Endodermal cell (in vitro differentiated cells): ENCODE results near the gene IGFL3. TPM values are rescaled to one million over a fixed set of nuclear protein-coding genes. Genes with fewer than 3 reads are reported as not detected.

Source experiments
- DNase-seq: peaks from one replicate; pipeline ENCODE4 v3.0.0-alpha.2; 2017
- H3K27ac ChIP-seq: 2 replicates; pipeline ENCODE4 v1.5.1; 2013; ENCODE audit warnings: mild to moderate bottlenecking, low read depth, low read length, moderate library complexity
- H3K27me3 ChIP-seq: 2 replicates; pipeline ENCODE4 v1.6.1; 2013; ENCODE audit warnings: mild to moderate bottlenecking, low read length, moderate library complexity; ENCODE audit not compliant: insufficient read depth, control insufficient read depth, poor library complexity, severe bottlenecking
- H3K36me3 ChIP-seq: 2 replicates; pipeline ENCODE4 v1.7.0; 2013; ENCODE audit warnings: mild to moderate bottlenecking, low read length, moderate library complexity; ENCODE audit not compliant: control insufficient read depth, insufficient read depth
- H3K4me1 ChIP-seq: one replicate; pipeline ENCODE4 v1.7.0; 2013; ENCODE audit warnings: low read length; ENCODE audit not compliant: control insufficient read depth, insufficient read depth
- H3K4me3 ChIP-seq: 2 replicates; pipeline ENCODE4 v1.5.1; 2013; ENCODE audit warnings: mild to moderate bottlenecking, low read length, moderate library complexity
- H3K9ac ChIP-seq: 2 replicates; pipeline ENCODE4 v1.6.1; 2013; ENCODE audit warnings: mild to moderate bottlenecking, low read length, moderate library complexity; ENCODE audit not compliant: poor library complexity, severe bottlenecking; ENCODE audit errors: extremely low read depth
- H3K9me3 ChIP-seq: 2 replicates; pipeline ENCODE4 v1.6.1; 2013; ENCODE audit warnings: mild to moderate bottlenecking, low read length, moderate library complexity; ENCODE audit not compliant: control insufficient read depth
- H3K27ac Mint-ChIP-seq: 2 replicates; pipeline ENCODE4 v1.8.0; 2020; ENCODE audit warnings: mixed read lengths
- H3K27me3 Mint-ChIP-seq: 2 replicates; pipeline ENCODE4 v1.8.0; 2021; ENCODE audit warnings: mild to moderate bottlenecking, mixed read lengths; ENCODE audit not compliant: insufficient read depth
- H3K36me3 Mint-ChIP-seq: 2 replicates; pipeline ENCODE4 v1.8.0; 2020; ENCODE audit warnings: low read depth, mixed read lengths
- H3K4me1 Mint-ChIP-seq: 2 replicates; pipeline ENCODE4 v1.8.0; 2020; ENCODE audit warnings: mixed read lengths
- H3K4me3 Mint-ChIP-seq: 2 replicates; pipeline ENCODE4 v1.8.0; 2020; ENCODE audit warnings: mild to moderate bottlenecking, moderate library complexity, mixed read lengths
- H3K9me3 Mint-ChIP-seq: 2 replicates; pipeline ENCODE4 v1.8.0; 2020; ENCODE audit warnings: mild to moderate bottlenecking, mixed read lengths
- WGBS, 2 experiments: methylation state at CpG; one replicate each; pipeline versions ENCODE4 v1.1.5 to v1.1.7; 2013; ENCODE audit warnings: missing lambda C conversion rate in 2 of 2, mixed read lengths in 1 of 2; ENCODE audit not compliant: insufficient coverage in 1 of 2, insufficient read length in 1 of 2; 5-methylcytosine and 5-hydroxymethylcytosine counted together
- total RNA-seq, 2 donors: library from RNA; stranded (reverse); fragmentation: NEBNext Ultra II Directional in 1 of 2; extraction: Animal tissue kit (Norgen Biotek cat#: 25700) in 1 of 2; gene quantifications; 2 replicates in 1 of 2; 3 replicates in 1 of 2; pipeline ENCODE4 v1.2.1, GENCODE V29; 2021
- TF ChIP-seq, protein P1 (sequence below): fragments of 200-600 bp; sonication (generic); conservative IDR thresholded peaks from 2 replicates; pipeline ENCODE4 v1.5.0; 2021; ENCODE audit warnings: antibody characterized with exemption, mild to moderate bottlenecking

Gene IGFL3
- total RNA-seq, 2 donors from 2014 or later = 0.88 to 2.1 TPM

DNA sequence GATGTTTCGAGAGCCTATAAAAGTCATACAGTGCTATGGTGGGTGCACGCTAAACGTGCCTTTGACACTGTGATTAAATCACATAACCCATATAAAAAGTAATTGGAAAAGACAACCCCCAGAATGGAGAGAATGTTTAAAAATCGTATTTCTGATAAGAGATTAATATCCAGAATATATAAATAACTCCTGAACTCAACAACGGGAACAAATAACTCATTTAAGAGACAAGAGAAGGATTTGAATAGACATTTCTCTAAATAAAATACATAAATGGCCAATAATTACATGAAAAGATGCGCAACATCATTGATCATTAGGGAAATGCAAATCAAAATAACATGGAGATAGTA lies 46.7 kb downstream of the IGFL3 start:
- WGBS, 2 experiments = 36 to 60% methylated on average over 1 to 2 of the region's 6 CpGs
- Histone ChIP-seq H3K9ac (no peak overlapping the region), H3K4me1 (no peaks in the 10 kb centered on the region), H3K4me3 (no peak overlapping the region), H3K27me3 (peaks cover 35% of the 10 kb centered on the region), H3K27ac (no peak overlapping the region), H3K36me3 (no peaks in the 10 kb centered on the region), H3K9me3 (peaks cover 28% of the 10 kb centered on the region)
- no peak for DNase-seq
- no peaks in the 10 kb centered on the region for H3K36me3 Mint-ChIP-seq
- H3K4me3 Mint-ChIP-seq = peak overlapping the region; percentile 59
- TF ChIP-seq, protein P1, sequence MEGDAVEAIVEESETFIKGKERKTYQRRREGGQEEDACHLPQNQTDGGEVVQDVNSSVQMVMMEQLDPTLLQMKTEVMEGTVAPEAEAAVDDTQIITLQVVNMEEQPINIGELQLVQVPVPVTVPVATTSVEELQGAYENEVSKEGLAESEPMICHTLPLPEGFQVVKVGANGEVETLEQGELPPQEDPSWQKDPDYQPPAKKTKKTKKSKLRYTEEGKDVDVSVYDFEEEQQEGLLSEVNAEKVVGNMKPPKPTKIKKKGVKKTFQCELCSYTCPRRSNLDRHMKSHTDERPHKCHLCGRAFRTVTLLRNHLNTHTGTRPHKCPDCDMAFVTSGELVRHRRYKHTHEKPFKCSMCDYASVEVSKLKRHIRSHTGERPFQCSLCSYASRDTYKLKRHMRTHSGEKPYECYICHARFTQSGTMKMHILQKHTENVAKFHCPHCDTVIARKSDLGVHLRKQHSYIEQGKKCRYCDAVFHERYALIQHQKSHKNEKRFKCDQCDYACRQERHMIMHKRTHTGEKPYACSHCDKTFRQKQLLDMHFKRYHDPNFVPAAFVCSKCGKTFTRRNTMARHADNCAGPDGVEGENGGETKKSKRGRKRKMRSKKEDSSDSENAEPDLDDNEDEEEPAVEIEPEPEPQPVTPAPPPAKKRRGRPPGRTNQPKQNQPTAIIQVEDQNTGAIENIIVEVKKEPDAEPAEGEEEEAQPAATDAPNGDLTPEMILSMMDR = no peak
- H3K4me1 Mint-ChIP-seq = peaks cover 8% of the 10 kb centered on the region
- peaks cover 63% of the 10 kb centered on the region for H3K27me3 Mint-ChIP-seq
- no peak overlapping the region for H3K27ac Mint-ChIP-seq
- peaks cover 32% of the 10 kb centered on the region for H3K9me3 Mint-ChIP-seq

DNA sequence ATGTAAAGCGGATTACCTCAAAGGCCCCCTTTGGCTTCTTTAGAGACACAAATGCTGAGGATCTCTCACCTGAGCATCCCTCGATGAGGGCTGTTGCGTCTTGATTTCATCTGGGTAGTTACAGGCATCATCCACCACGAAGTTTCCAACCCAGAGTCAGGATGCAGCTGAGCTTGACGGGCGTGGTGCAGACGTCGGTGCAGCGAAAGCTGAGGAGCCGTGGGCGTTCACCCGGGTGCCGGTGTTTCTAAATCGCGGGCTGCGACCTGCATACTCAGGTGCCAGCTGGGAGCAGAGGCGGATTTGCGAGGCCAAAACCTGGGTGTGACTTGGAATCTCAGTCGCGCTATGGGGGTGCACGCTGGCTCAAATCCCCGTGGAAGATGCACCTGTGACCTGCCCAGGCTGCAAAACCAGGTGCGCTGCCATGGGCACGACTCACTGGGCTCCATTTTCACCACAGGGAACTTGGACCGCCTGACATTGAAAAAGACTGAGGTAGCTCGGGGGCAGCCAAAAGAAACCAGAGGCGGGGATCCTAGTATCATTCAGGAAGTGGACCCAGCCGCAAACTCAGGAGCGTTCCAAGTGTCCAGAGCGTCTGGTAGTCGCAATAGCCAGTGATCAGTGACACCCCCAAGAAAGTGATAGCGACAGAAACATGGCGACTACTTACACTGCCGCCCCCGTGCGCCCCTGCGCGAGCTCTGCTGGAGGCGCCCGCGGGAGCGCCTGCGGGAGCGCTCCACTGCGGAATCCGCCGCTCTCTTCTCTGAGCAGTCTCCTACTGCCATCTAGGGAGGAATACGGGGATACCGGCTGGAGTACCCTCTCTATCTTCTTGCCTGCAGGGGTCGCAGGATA lies 47.3 kb downstream of the IGFL3 start:
- H3K27ac ChIP-seq = no peak overlapping the region
- Mint-ChIP-seq H3K27me3 (peaks cover 70% of the 10 kb centered on the region), H3K4me3 (peak overlapping the region; percentile 59), H3K9me3 (peaks cover 32% of the 10 kb centered on the region), H3K27ac (peak overlapping the region; percentile 62), H3K4me1 (peaks cover 6% of the 10 kb centered on the region), H3K36me3 (no peaks in the 10 kb centered on the region)
- peaks cover 41% of the 10 kb centered on the region for H3K27me3 ChIP-seq
- no peaks in the 10 kb centered on the region for H3K4me1 ChIP-seq
- peak; percentile 94 for DNase-seq
- H3K9me3 ChIP-seq = peaks cover 22% of the 10 kb centered on the region
- H3K9ac ChIP-seq = no peak overlapping the region
- no peaks in the 10 kb centered on the region for H3K36me3 ChIP-seq
- peak overlapping the region; percentile 76 for H3K4me3 ChIP-seq
- 2 to 4% methylated on average over 24 to 50 of the region's 50 CpGs for WGBS, 2 experiments
- TF ChIP-seq, protein P1 = peak; percentile 100

DNA sequence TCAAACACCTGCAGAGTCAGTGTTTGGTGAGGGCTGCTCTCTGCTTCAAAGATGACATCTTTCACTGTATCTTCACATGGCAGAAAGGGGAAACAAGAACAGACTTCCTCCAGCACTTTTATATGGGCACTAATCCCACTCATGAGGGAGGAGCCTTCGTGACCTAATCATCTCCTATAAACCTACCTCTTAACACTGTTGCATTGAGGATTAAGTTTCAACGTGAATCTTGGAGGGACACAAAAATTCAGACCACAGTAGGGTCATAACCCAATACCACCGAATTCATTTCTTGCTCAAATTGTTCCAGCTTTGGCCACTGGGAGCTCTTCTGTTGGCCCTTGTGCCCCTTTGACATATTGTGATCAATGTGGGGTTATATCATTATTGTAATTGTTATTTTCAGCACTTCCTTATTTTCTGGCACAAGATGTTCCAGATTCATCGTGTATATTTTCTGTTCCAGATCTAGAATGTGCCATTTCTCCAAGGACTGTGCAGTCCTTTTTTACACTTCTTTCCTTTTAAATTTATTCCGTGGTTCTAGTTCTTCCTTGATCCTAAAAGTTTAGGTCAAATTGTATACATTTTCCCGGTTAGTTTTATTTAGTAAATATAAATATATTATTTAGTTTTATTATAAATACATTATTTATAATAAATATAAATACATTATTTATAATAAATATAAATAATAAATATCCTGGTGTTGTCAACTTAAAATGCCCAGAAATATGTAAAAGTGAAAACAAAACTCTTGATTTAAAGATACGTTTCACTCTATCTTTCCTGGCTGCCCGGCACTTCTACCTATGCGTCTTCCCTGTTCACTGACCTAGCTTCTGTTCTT lies 48.2 kb downstream of the IGFL3 start:
- Histone ChIP-seq H3K36me3 (no peaks in the 10 kb centered on the region), H3K27me3 (peaks cover 51% of the 10 kb centered on the region), H3K9me3 (peaks cover 13% of the 10 kb centered on the region), H3K4me3 (no peak overlapping the region), H3K27ac (no peak overlapping the region), H3K4me1 (no peaks in the 10 kb centered on the region), H3K9ac (no peak overlapping the region)
- TF ChIP-seq, protein P1 = peak; percentile 63
- Mint-ChIP-seq H3K27me3 (peaks cover 79% of the 10 kb centered on the region), H3K27ac (no peak overlapping the region), H3K4me1 (peaks cover 6% of the 10 kb centered on the region), H3K4me3 (peak overlapping the region; percentile 59), H3K9me3 (peaks cover 24% of the 10 kb centered on the region), H3K36me3 (no peaks in the 10 kb centered on the region)
- 37 to 47% methylated on average over 4 to 8 of the region's 9 CpGs for WGBS, 2 experiments
- DNase-seq = no peak
